GM23338 (cell line): ENCODE results near the gene TECTB. TPM values are rescaled to one million over a fixed set of nuclear protein-coding genes. Genes with fewer than 3 reads are reported as not detected.

ENCODE experiments used
- ATAC-seq: fragments of 200-7000 bp; cut with Tn5 transposase; 3 replicates; pipeline ENCODE4 v1.9.1; 2020
- DNase-seq: peaks from one replicate; pipeline ENCODE4 v3.0.0-alpha.2; 2015; ENCODE audit warnings: low spot score
- H2AFZ ChIP-seq: fragments of 200-600 bp; sonication (generic); 2 replicates; pipeline ENCODE4 v1.8.0; 2016; ENCODE audit warnings: antibody characterized with exemption, mild to moderate bottlenecking, moderate library complexity
- H3F3A ChIP-seq: fragments of 200-600 bp; sonication (generic); replicated peaks from 2 replicates; pipeline ENCODE4 v1.8.0; 2017; ENCODE audit warnings: antibody characterized with exemption, mixed run types, low read depth
- H3K27ac ChIP-seq: fragments of 200-600 bp; sonication (generic); 2 replicates; pipeline ENCODE4 v1.6.1; 2016; ENCODE audit warnings: low read depth
- H3K27me3 ChIP-seq: fragments of 200-600 bp; sonication (generic); 2 replicates; pipeline ENCODE4 v1.8.0; 2016; ENCODE audit warnings: mild to moderate bottlenecking, mixed run types, moderate library complexity; ENCODE audit not compliant: insufficient read depth
- H3K36me3 ChIP-seq: fragments of 200-600 bp; sonication (generic); 2 replicates; pipeline ENCODE4 v1.8.0; 2016; ENCODE audit warnings: mild to moderate bottlenecking; ENCODE audit not compliant: insufficient read depth
- H3K4me1 ChIP-seq: fragments of 200-600 bp; sonication (generic); 2 replicates; pipeline ENCODE4 v1.8.0; 2016; ENCODE audit warnings: mild to moderate bottlenecking, moderate library complexity; ENCODE audit not compliant: insufficient read depth
- H3K4me2 ChIP-seq: fragments of 200-600 bp; sonication (generic); 2 replicates; pipeline ENCODE4 v1.7.1; 2017; ENCODE audit warnings: mixed run types
- H3K4me3 ChIP-seq: fragments of 200-600 bp; sonication (generic); 2 replicates; pipeline ENCODE4 v1.6.1; 2016; ENCODE audit warnings: mixed run types
- H3K79me2 ChIP-seq: fragments of 200-600 bp; sonication (generic); replicated peaks from 2 replicates; pipeline ENCODE4 v1.8.0; 2017; ENCODE audit warnings: mild to moderate bottlenecking; ENCODE audit not compliant: insufficient read depth
- H3K9me2 ChIP-seq: fragments of 200-600 bp; sonication (generic); 2 replicates; pipeline ENCODE4 v1.8.0; 2017; ENCODE audit not compliant: insufficient read depth
- H4K20me1 ChIP-seq: fragments of 200-600 bp; sonication (generic); replicated peaks from 2 replicates; pipeline ENCODE4 v1.8.0; 2017; ENCODE audit warnings: mild to moderate bottlenecking; ENCODE audit not compliant: insufficient read depth
- H3K27ac Mint-ChIP-seq: 2 replicates; pipeline ENCODE4 v1.8.0; 2020; ENCODE audit warnings: inconsistent platforms, mild to moderate bottlenecking, moderate library complexity, mixed read lengths
- H3K27me3 Mint-ChIP-seq: 3 replicates; pipeline ENCODE4 v1.8.0; 2022; ENCODE audit warnings: low read depth, mild to moderate bottlenecking, moderate library complexity, mixed read lengths, inconsistent platforms; ENCODE audit not compliant: insufficient read depth, poor library complexity
- H3K36me3 Mint-ChIP-seq: 3 replicates; pipeline ENCODE4 v1.8.0; 2021; ENCODE audit warnings: low read depth, mild to moderate bottlenecking, inconsistent platforms, moderate library complexity, mixed read lengths
- H3K4me1 Mint-ChIP-seq: 3 replicates; pipeline ENCODE4 v1.8.0; 2020; ENCODE audit warnings: mild to moderate bottlenecking, inconsistent platforms, mixed read lengths
- H3K4me3 Mint-ChIP-seq: 3 replicates; pipeline ENCODE4 v1.8.0; 2021; ENCODE audit warnings: moderate library complexity, mild to moderate bottlenecking, inconsistent platforms, mixed read lengths
- H3K9me3 Mint-ChIP-seq: 3 replicates; pipeline ENCODE4 v1.8.0; 2020; ENCODE audit warnings: moderate library complexity, mild to moderate bottlenecking, inconsistent platforms, mixed read lengths
- CREB1 ChIP-seq: fragments of 250-450 bp; sonication (Bioruptor Pico); IDR thresholded peaks from 2 replicates; pipeline ENCODE4 v1.5.0; 2020; ENCODE audit warnings: low read depth, mild to moderate bottlenecking, moderate library complexity
- EZH2phosphoT487 ChIP-seq: fragments of 200-600 bp; sonication (generic); IDR thresholded peaks from one replicate; pipeline ENCODE4 v1.8.1; 2018; ENCODE audit warnings: antibody characterized with exemption; ENCODE audit not compliant: unreplicated experiment
- JUNB ChIP-seq: IDR thresholded peaks from one replicate; pipeline ENCODE4 v1.6.1; 2016; ENCODE audit warnings: antibody characterized with exemption; ENCODE audit not compliant: unreplicated experiment
- NANOG ChIP-seq: IDR thresholded peaks from 2 replicates; pipeline ENCODE4 v1.6.1; 2016; ENCODE audit warnings: antibody characterized with exemption, borderline replicate concordance
- POLR2AphosphoS5 ChIP-seq: IDR thresholded peaks from 2 replicates; pipeline ENCODE4 v1.6.1; 2016; ENCODE audit warnings: antibody characterized with exemption, low read depth
- STAT1 ChIP-seq: IDR thresholded peaks from one replicate; pipeline ENCODE4 v1.6.1; 2016; ENCODE audit warnings: antibody characterized with exemption; ENCODE audit not compliant: unreplicated experiment
- ZNF114 ChIP-seq: fragments of 250-450 bp; sonication (Bioruptor Pico); IDR thresholded peaks from 2 replicates; pipeline ENCODE4 v1.5.0; 2020; ENCODE audit warnings: mild to moderate bottlenecking, moderate library complexity
- ZNF331 ChIP-seq: fragments of 250-450 bp; sonication (Bioruptor Pico); IDR thresholded peaks from 2 replicates; pipeline ENCODE4 v1.5.0; 2020; ENCODE audit warnings: low read depth, mild to moderate bottlenecking, moderate library complexity
- polyA plus RNA-seq: library from polyadenylated mRNA; unstranded; fragments of >200 nt; fragmentation: Nextera tagmentation; extraction: Ambion mirVana; gene quantifications from 2 replicates; pipeline ENCODE4 v1.2.1, GENCODE V29; 2016
- total RNA-seq: library from RNA; depleted of rRNA; stranded (reverse); fragments of >200 nt; shearing (Covaris generic); gene quantifications from 2 replicates; pipeline ENCODE4 v1.2.3, GENCODE V29; 2014
- TF ChIP-seq, protein P1 (sequence below): IDR thresholded peaks from one replicate; pipeline ENCODE4 v1.6.1; 2018; ENCODE audit warnings: antibody characterized with exemption; ENCODE audit not compliant: unreplicated experiment
- TF ChIP-seq, protein P2 (sequence below), 2 experiments: fragments of 200-600 bp in 1 of 2; sonication (generic) in 1 of 2; conservative IDR thresholded peaks; 2 replicates each; pipeline versions ENCODE4 v1.5.1 to v1.6.1; 2016 to 2017; ENCODE audit warnings: antibody characterized with exemption in 2 of 2, low read depth in 2 of 2, mild to moderate bottlenecking in 2 of 2, moderate library complexity in 1 of 2
- TF ChIP-seq, protein P3 (sequence below): IDR thresholded peaks from 2 replicates; pipeline ENCODE4 v1.6.1; 2016; ENCODE audit warnings: antibody characterized with exemption

The TECTB gene
- total and polyA plus RNA-seq, 2 experiments from 2014 or later, result not detected

DNA sequence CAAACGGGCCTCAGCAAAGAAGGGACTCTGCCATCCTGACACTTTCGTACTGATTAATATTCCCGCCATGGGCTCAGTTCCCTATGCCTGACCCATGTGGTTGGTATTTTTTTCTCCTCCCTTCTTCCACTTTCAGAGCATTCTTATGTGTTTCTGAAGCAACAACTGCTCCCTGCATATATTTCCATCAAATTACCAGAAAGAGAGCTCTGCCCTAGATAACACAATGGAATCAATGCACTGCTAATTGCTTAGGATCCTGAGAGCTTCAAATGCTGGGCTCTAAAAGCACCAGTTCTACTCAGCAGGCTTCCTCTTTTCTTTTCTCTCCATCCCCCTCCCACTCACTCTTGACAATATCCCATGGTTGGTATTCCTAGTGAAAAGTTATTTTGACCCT lies 5.3 kb downstream of the TECTB start (continued):
- TF ChIP-seq ZNF114 (CRISPR knock-in tag) (no peak), STAT1 (no peak)
- TF ChIP-seq, protein P1, sequence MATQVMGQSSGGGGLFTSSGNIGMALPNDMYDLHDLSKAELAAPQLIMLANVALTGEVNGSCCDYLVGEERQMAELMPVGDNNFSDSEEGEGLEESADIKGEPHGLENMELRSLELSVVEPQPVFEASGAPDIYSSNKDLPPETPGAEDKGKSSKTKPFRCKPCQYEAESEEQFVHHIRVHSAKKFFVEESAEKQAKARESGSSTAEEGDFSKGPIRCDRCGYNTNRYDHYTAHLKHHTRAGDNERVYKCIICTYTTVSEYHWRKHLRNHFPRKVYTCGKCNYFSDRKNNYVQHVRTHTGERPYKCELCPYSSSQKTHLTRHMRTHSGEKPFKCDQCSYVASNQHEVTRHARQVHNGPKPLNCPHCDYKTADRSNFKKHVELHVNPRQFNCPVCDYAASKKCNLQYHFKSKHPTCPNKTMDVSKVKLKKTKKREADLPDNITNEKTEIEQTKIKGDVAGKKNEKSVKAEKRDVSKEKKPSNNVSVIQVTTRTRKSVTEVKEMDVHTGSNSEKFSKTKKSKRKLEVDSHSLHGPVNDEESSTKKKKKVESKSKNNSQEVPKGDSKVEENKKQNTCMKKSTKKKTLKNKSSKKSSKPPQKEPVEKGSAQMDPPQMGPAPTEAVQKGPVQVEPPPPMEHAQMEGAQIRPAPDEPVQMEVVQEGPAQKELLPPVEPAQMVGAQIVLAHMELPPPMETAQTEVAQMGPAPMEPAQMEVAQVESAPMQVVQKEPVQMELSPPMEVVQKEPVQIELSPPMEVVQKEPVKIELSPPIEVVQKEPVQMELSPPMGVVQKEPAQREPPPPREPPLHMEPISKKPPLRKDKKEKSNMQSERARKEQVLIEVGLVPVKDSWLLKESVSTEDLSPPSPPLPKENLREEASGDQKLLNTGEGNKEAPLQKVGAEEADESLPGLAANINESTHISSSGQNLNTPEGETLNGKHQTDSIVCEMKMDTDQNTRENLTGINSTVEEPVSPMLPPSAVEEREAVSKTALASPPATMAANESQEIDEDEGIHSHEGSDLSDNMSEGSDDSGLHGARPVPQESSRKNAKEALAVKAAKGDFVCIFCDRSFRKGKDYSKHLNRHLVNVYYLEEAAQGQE, result no peak

DNA sequence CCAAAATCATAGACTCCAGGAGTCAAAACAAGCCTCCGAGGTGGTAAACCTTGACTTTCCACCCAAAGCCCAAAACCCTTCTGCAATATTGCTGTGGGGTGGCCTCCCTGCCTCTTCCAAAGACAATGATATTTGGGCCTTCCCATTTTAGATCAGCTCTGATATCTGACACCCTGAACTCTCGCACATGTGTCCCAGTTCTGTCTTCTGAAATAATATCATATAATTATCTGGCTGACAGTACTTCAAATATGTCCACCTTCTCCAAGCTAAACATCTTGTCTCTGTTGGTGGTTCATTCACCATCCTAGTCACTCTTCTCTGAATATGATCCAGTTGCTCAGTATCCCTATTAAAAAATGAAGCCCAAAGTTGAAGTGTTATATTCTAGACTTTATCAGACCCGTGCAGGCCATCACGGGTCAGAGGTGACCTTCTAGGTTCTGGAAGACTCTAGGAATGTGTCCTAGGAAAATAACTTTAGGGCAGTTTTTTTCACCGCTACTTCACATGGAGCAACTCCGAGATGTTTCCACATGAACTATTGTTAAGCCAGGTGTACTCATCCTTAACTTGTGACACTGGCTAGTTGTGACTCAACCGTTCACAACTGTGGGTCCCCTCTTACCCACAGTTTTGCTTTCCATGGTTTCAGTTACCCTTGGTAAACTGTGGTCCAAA lies 6.3 kb downstream of the TECTB start:
- Histone ChIP-seq H3K27me3 (no peaks in the 10 kb centered on the region), H3K4me2 (no peak overlapping the region), H3K4me3 (no peak overlapping the region), H3K36me3 (no peaks in the 10 kb centered on the region), H2AFZ (no peak overlapping the region), H3F3A (no peaks in the 10 kb centered on the region), H3K79me2 (no peaks in the 10 kb centered on the region), H3K27ac (no peak overlapping the region), H4K20me1 (no peaks in the 10 kb centered on the region), H3K4me1 (no peaks in the 10 kb centered on the region), H3K9me2 (no peaks in the 10 kb centered on the region)
- Mint-ChIP-seq H3K27ac (no peak overlapping the region), H3K4me1 (peaks cover 5% of the 10 kb centered on the region; the same call in 2 of the 3 replicates), H3K36me3 (no peaks in the 10 kb centered on the region), H3K27me3 (peaks cover 2% of the 10 kb centered on the region), H3K9me3 (no peaks in the 10 kb centered on the region), H3K4me3 (no peak overlapping the region)
- ATAC-seq (no peak), DNase-seq (no peak)
- TF ChIP-seq EZH2phosphoT487, result no peak
- TF ChIP-seq ZNF114 (CRISPR knock-in tag), result no peak
- no peak for TF ChIP-seq ZNF331 (CRISPR knock-in tag)
- TF ChIP-seq, protein P2, sequence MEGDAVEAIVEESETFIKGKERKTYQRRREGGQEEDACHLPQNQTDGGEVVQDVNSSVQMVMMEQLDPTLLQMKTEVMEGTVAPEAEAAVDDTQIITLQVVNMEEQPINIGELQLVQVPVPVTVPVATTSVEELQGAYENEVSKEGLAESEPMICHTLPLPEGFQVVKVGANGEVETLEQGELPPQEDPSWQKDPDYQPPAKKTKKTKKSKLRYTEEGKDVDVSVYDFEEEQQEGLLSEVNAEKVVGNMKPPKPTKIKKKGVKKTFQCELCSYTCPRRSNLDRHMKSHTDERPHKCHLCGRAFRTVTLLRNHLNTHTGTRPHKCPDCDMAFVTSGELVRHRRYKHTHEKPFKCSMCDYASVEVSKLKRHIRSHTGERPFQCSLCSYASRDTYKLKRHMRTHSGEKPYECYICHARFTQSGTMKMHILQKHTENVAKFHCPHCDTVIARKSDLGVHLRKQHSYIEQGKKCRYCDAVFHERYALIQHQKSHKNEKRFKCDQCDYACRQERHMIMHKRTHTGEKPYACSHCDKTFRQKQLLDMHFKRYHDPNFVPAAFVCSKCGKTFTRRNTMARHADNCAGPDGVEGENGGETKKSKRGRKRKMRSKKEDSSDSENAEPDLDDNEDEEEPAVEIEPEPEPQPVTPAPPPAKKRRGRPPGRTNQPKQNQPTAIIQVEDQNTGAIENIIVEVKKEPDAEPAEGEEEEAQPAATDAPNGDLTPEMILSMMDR (conservative IDR thresholded peaks at IDR 0.05; ENCODE audit: low read depth in 2 of 2), result no peak
- TF ChIP-seq NANOG, result no peak
- TF ChIP-seq POLR2AphosphoS5, result no peak
- no peak for TF ChIP-seq JUNB
- TF ChIP-seq, protein P3, sequence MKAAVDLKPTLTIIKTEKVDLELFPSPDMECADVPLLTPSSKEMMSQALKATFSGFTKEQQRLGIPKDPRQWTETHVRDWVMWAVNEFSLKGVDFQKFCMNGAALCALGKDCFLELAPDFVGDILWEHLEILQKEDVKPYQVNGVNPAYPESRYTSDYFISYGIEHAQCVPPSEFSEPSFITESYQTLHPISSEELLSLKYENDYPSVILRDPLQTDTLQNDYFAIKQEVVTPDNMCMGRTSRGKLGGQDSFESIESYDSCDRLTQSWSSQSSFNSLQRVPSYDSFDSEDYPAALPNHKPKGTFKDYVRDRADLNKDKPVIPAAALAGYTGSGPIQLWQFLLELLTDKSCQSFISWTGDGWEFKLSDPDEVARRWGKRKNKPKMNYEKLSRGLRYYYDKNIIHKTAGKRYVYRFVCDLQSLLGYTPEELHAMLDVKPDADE, result no peak
- TF ChIP-seq CREB1 (CRISPR knock-in tag), result no peak
